Measurements from ENCODE around the gene ABHD17A. TPM values are rescaled to one million over a fixed set of nuclear protein-coding genes. Genes with fewer than 3 reads are reported as not detected.

ABHD17A gene
- polyA plus RNA-seq, 3 donors, result 69.8 to 96.1 (median 79.0) TPM

GRCh38 chr19:1909761-1910080 is 24.4 kb upstream of the ABHD17A start:
- Mint-ChIP-seq H3K4me1 (peaks cover 27% of the 10 kb centered on the region), H3K36me3 (peaks cover 8 to 29% of the 10 kb centered on the region in 2 donors), H3K27me3 (ENCODE audit: low read depth in 3 of 3) (no peaks in the 10 kb centered on the region), H3K4me3 (peak overlapping the region in 1 of 2 donors; percentile 39), H3K27ac (no peak overlapping the region), H3K9me3 (no peaks in the 10 kb centered on the region)
- peaks cover 10 to 27% of the 10 kb centered on the region in 2 donors for H3K4me1 ChIP-seq (ENCODE audit: control insufficient read depth in 1 of 2, insufficient read depth in 2 of 2, low read length in 2 of 2)
- peaks cover 84% of the 10 kb centered on the region for H3K79me2 ChIP-seq (ENCODE audit: insufficient read depth, low read length)
- H3K27ac ChIP-seq (ENCODE audit: low read depth in 1 of 2, low read length in 2 of 2), result no peak overlapping the region
- no peaks in the 10 kb centered on the region for H3K9me3 ChIP-seq (replicated peaks in 1 of 2; ENCODE audit: control insufficient read depth in 1 of 2, insufficient read depth in 1 of 2, low read length in 2 of 2)
- no peak for TF ChIP-seq CTCF (IDR thresholded peaks at IDR 0.05)
- H3K9ac ChIP-seq (ENCODE audit: insufficient read depth, low read length, poor library complexity, severe bottlenecking), result no peak overlapping the region
- no peak overlapping the region for H3K4me2 ChIP-seq (replicated peaks; ENCODE audit: extremely low read depth, low read length, poor library complexity, severe bottlenecking)
- peaks cover 9 to 25% of the 10 kb centered on the region in 2 donors for H3K36me3 ChIP-seq (replicated peaks in 1 of 2; ENCODE audit: control insufficient read depth in 1 of 2, insufficient read depth in 2 of 2, low read length in 2 of 2)
- H2AFZ ChIP-seq (ENCODE audit: insufficient read depth, low read depth, low read length, poor library complexity, severe bottlenecking), result no peak overlapping the region
- 0% methylated on average over 3 of the region's 10 CpGs for WGBS (ENCODE audit: insufficient coverage)
- no peaks in the 10 kb centered on the region for H3K27me3 ChIP-seq (ENCODE audit: control insufficient read depth in 2 of 2, insufficient read depth in 2 of 2, low read length in 2 of 2)
- H3K4me3 ChIP-seq (replicated peaks in 1 of 3; ENCODE audit: low read depth in 2 of 3, low read length in 3 of 3), result no peak overlapping the region
- peaks cover 72% of the 10 kb centered on the region for H4K20me1 ChIP-seq (ENCODE audit: insufficient read depth, low read length)
- no peak for DNase-seq
- intact Hi-C loops (cut with micrococcal nuclease), result no loop called here

- Mint-ChIP-seq H3K36me3 (peaks cover 5 to 22% of the 10 kb centered on the region in 2 donors), H3K27ac (peak overlapping the region in 1 of 7 donors; percentile 42), H3K27me3 (ENCODE audit: low read depth in 3 of 3) (no peaks in the 10 kb centered on the region), H3K4me1 (peaks cover 40% of the 10 kb centered on the region), H3K4me3 (no peak overlapping the region), H3K9me3 (no peaks in the 10 kb centered on the region)
- Histone ChIP-seq H3K79me2 (ENCODE audit: insufficient read depth, low read length) (peaks cover 71% of the 10 kb centered on the region), H3K4me3 (replicated peaks in 1 of 3; ENCODE audit: low read depth in 2 of 3, low read length in 3 of 3) (no peak overlapping the region), H3K4me2 (replicated peaks; ENCODE audit: extremely low read depth, low read length, poor library complexity, severe bottlenecking) (no peak overlapping the region), H3K27ac (ENCODE audit: low read depth in 1 of 2, low read length in 2 of 2) (no peak overlapping the region), H2AFZ (ENCODE audit: insufficient read depth, low read depth, low read length, poor library complexity, severe bottlenecking) (no peak overlapping the region), H3K4me1 (ENCODE audit: control insufficient read depth in 1 of 2, insufficient read depth in 2 of 2, low read length in 2 of 2) (peaks cover 24 to 41% of the 10 kb centered on the region in 2 donors), H3K27me3 (ENCODE audit: control insufficient read depth in 2 of 2, insufficient read depth in 2 of 2, low read length in 2 of 2) (no peaks in the 10 kb centered on the region), H3K36me3 (replicated peaks in 1 of 2; ENCODE audit: control insufficient read depth in 1 of 2, insufficient read depth in 2 of 2, low read length in 2 of 2) (peaks cover 6 to 16% of the 10 kb centered on the region in 2 donors), H3K9ac (ENCODE audit: insufficient read depth, low read length, poor library complexity, severe bottlenecking) (no peak overlapping the region), H4K20me1 (ENCODE audit: insufficient read depth, low read length) (peaks cover 58% of the 10 kb centered on the region), H3K9me3 (replicated peaks in 1 of 2; ENCODE audit: control insufficient read depth in 1 of 2, insufficient read depth in 1 of 2, low read length in 2 of 2) (no peaks in the 10 kb centered on the region)
- intact Hi-C loops (cut with micrococcal nuclease), result no loop called here
- 99% methylated on average over 12 of the region's 13 CpGs for WGBS (ENCODE audit: insufficient coverage)
- DNase-seq, result no peak
- no peak for TF ChIP-seq CTCF (IDR thresholded peaks at IDR 0.05)
These were observed 23.0 kb upstream of the ABHD17A start for GRCh38 chr19:1908364-1908678.

Measured in CD14-positive monocyte (primary cell).